Gastroesophageal sphincter (tissue), 3 donors: ENCODE results near the gene AGRN.

Experiments used
- CTCF ChIP-seq, 4 experiments: fragments of 200-600 bp in 2 of 4; fragments of 450-650 bp in 2 of 4; sonication (generic) in 1 of 4; IDR thresholded peaks; one replicate each; pipeline ENCODE4 v1.5.1; 2017 to 2019; ENCODE audit warnings: antibody characterized with exemption in 4 of 4, mild to moderate bottlenecking in 2 of 4, moderate library complexity in 2 of 4
- POLR2A ChIP-seq, 2 donors: fragments of 450-650 bp; IDR thresholded peaks; one replicate each; pipeline ENCODE4 v1.6.1; 2017; ENCODE audit warnings: antibody characterized with exemption in 2 of 2, mild to moderate bottlenecking in 2 of 2, moderate library complexity in 1 of 2
- POLR2AphosphoS5 ChIP-seq: sonication (generic); formaldehyde crosslinking; IDR thresholded peaks from one replicate; pipeline ENCODE4 v1.6.1; 2017; ENCODE audit warnings: antibody characterized with exemption

GRCh38 chr1:1051127-1051810, 31.3 kb downstream of the AGRN start:
- TF ChIP-seq POLR2A (IDR thresholded peaks at IDR 0.05): no peak
- no peak for TF ChIP-seq POLR2AphosphoS5
- TF ChIP-seq CTCF (IDR thresholded peaks at IDR 0.05): no peak
